ENCODE results near the gene TMEM26. TPM values are rescaled to one million over a fixed set of nuclear protein-coding genes. Genes with fewer than 3 reads are reported as not detected.

The TMEM26 gene
- total and polyA plus RNA-seq, 2 experiments from 2014 or later = 1.0 to 1.9 TPM

DNA sequence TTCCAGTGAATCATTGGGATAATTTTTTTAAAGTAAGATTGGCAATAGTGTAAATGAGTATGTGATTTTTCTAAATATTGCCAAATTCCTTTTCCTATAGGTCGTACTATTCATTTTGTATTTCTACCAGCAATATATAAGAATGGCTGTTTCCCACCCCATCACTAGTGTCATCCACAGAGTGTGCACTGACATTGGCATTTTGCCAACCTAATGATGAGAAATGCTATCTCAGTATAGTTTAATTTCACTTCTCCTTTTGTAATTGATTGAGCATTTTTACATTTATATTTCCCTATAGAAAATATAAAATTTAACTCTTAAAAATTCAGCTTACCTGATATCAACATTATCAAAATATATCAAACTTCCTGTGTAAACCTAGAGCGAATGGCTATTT lies 17.6 kb upstream of the TMEM26 start:
- Histone ChIP-seq H3K36me3 (ENCODE audit: insufficient read depth) (no peaks in the 10 kb centered on the region), H4K20me1 (replicated peaks; ENCODE audit: insufficient read depth) (no peaks in the 10 kb centered on the region), H3K27ac (ENCODE audit: low read depth) (no peak overlapping the region), H3K4me2 (no peak overlapping the region), H3K79me2 (replicated peaks; ENCODE audit: insufficient read depth) (no peaks in the 10 kb centered on the region), H3K27me3 (ENCODE audit: insufficient read depth) (no peaks in the 10 kb centered on the region), H3K4me1 (ENCODE audit: insufficient read depth) (no peaks in the 10 kb centered on the region), H3K9me2 (ENCODE audit: insufficient read depth) (no peaks in the 10 kb centered on the region), H3K4me3 (no peak overlapping the region), H3F3A (replicated peaks; ENCODE audit: low read depth) (no peaks in the 10 kb centered on the region), H2AFZ (no peak overlapping the region)
- no peak overlapping the region for H3K4me3 Mint-ChIP-seq
- peaks cover 7% of the 10 kb centered on the region; the same call in 2 of the 3 replicates for H3K36me3 Mint-ChIP-seq (ENCODE audit: low read depth)
- TF ChIP-seq, protein P1, sequence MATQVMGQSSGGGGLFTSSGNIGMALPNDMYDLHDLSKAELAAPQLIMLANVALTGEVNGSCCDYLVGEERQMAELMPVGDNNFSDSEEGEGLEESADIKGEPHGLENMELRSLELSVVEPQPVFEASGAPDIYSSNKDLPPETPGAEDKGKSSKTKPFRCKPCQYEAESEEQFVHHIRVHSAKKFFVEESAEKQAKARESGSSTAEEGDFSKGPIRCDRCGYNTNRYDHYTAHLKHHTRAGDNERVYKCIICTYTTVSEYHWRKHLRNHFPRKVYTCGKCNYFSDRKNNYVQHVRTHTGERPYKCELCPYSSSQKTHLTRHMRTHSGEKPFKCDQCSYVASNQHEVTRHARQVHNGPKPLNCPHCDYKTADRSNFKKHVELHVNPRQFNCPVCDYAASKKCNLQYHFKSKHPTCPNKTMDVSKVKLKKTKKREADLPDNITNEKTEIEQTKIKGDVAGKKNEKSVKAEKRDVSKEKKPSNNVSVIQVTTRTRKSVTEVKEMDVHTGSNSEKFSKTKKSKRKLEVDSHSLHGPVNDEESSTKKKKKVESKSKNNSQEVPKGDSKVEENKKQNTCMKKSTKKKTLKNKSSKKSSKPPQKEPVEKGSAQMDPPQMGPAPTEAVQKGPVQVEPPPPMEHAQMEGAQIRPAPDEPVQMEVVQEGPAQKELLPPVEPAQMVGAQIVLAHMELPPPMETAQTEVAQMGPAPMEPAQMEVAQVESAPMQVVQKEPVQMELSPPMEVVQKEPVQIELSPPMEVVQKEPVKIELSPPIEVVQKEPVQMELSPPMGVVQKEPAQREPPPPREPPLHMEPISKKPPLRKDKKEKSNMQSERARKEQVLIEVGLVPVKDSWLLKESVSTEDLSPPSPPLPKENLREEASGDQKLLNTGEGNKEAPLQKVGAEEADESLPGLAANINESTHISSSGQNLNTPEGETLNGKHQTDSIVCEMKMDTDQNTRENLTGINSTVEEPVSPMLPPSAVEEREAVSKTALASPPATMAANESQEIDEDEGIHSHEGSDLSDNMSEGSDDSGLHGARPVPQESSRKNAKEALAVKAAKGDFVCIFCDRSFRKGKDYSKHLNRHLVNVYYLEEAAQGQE (IDR thresholded peaks at IDR 0.05; ENCODE audit: unreplicated experiment) = no peak
- peaks cover 10% of the 10 kb centered on the region for H3K4me1 Mint-ChIP-seq
- ATAC-seq (no peak), DNase-seq (ENCODE audit: low spot score) (no peak)
- peaks cover 2% of the 10 kb centered on the region for H3K27me3 Mint-ChIP-seq (ENCODE audit: insufficient read depth, low read depth, poor library complexity)
- H3K27ac Mint-ChIP-seq = no peak overlapping the region
- H3K9me3 Mint-ChIP-seq = no peaks in the 10 kb centered on the region; the same call in 2 of the 3 replicates

DNA sequence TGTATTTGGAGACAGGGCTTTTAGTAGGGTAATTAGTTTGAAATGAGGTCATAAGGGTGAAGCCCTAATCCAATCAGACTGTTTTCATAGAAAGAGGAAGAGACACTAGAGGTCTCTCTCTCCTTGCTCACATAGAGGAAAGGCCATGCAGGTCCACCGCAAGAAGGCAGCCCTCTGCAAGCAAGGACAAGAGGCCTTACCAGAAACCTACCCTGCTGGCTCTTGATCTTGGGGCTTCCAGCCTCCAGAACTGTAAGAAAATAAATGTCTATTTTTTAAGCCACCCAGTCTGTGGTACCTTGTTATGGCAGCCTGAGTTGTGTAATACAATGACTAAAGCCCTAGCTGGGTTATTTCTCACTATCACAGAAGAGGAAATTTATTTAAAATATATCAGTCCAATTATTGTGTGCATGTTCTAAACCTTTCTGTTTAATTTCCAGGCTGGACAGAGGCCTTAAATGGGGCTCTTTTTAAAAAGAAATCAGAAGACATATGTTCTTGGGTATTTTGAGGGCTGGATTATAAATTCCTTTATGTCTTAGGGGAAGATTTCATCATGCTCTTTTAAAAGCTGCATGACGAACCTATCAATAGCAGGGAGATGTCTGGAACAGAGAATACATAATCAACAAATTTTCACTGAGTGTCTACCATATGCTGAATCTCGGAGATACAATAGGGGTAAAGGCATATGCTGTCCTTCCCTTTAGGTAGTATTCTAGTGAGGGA lies 12.9 kb upstream of the TMEM26 start:
- ATAC-seq = peak; percentile 71
- TF ChIP-seq, protein P2, sequence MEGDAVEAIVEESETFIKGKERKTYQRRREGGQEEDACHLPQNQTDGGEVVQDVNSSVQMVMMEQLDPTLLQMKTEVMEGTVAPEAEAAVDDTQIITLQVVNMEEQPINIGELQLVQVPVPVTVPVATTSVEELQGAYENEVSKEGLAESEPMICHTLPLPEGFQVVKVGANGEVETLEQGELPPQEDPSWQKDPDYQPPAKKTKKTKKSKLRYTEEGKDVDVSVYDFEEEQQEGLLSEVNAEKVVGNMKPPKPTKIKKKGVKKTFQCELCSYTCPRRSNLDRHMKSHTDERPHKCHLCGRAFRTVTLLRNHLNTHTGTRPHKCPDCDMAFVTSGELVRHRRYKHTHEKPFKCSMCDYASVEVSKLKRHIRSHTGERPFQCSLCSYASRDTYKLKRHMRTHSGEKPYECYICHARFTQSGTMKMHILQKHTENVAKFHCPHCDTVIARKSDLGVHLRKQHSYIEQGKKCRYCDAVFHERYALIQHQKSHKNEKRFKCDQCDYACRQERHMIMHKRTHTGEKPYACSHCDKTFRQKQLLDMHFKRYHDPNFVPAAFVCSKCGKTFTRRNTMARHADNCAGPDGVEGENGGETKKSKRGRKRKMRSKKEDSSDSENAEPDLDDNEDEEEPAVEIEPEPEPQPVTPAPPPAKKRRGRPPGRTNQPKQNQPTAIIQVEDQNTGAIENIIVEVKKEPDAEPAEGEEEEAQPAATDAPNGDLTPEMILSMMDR (conservative IDR thresholded peaks at IDR 0.05; ENCODE audit: low read depth in 2 of 2) = peak; percentile 27 to 74; a peak in 3 of 4 replicates
- no peak for TF ChIP-seq CREB1 (CRISPR knock-in tag; IDR thresholded peaks at IDR 0.05; ENCODE audit: low read depth)
- Mint-ChIP-seq H3K36me3 (ENCODE audit: low read depth) (peaks cover 7% of the 10 kb centered on the region; the same call in 2 of the 3 replicates), H3K27ac (no peak overlapping the region), H3K27me3 (ENCODE audit: insufficient read depth, low read depth, poor library complexity) (no peaks in the 10 kb centered on the region), H3K9me3 (no peaks in the 10 kb centered on the region; the same call in 1 of the 3 replicates), H3K4me1 (peaks cover 6% of the 10 kb centered on the region), H3K4me3 (no peak overlapping the region)
- Histone ChIP-seq H3K79me2 (replicated peaks; ENCODE audit: insufficient read depth) (no peaks in the 10 kb centered on the region), H3K36me3 (ENCODE audit: insufficient read depth) (no peaks in the 10 kb centered on the region), H3K27ac (ENCODE audit: low read depth) (no peak overlapping the region), H3F3A (replicated peaks; ENCODE audit: low read depth) (no peaks in the 10 kb centered on the region), H2AFZ (no peak overlapping the region), H3K27me3 (ENCODE audit: insufficient read depth) (no peaks in the 10 kb centered on the region), H3K4me2 (no peak overlapping the region), H3K4me1 (ENCODE audit: insufficient read depth) (no peaks in the 10 kb centered on the region), H3K4me3 (no peak overlapping the region), H4K20me1 (replicated peaks; ENCODE audit: insufficient read depth) (no peaks in the 10 kb centered on the region), H3K9me2 (ENCODE audit: insufficient read depth) (no peaks in the 10 kb centered on the region)
- peak; percentile 40 for DNase-seq (ENCODE audit: low spot score)

Measured in GM23338 (cell line).